Stimulated activated naive CD8-positive, alpha-beta T cell treated with anti-CD3 and anti-CD28 coated beads, Interleukin-15, amount 100 ng/mL, for 72 hours (primary cell): ENCODE measurements around the gene KLHL26.

Experiments used
- ATAC-seq: fragments of 150-1000 bp; cut with Tn5 transposase; 2 replicates; pipeline ENCODE4 v1.10.0; 2021; ENCODE audit warnings: mild to moderate bottlenecking, moderate library complexity
- DNase-seq, 2 donors: peaks; one replicate each; pipeline ENCODE4 v3.0.0; 2021 to 2022
- H3K27ac Mint-ChIP-seq, 2 donors: one replicate each; pipeline ENCODE4 v1.8.0; 2022; ENCODE audit warnings: mild to moderate bottlenecking in 2 of 2, mixed read lengths in 2 of 2, moderate library complexity in 2 of 2
- H3K27me3 Mint-ChIP-seq: one replicate; pipeline ENCODE4 v1.8.0; 2022; ENCODE audit warnings: mixed read lengths
- H3K4me1 Mint-ChIP-seq: one replicate; pipeline ENCODE4 v1.8.0; 2022; ENCODE audit warnings: mild to moderate bottlenecking, mixed read lengths
- H3K4me3 Mint-ChIP-seq, 2 donors: one replicate each; pipeline ENCODE4 v1.8.0; 2022; ENCODE audit warnings: mild to moderate bottlenecking in 2 of 2, mixed read lengths in 2 of 2, moderate library complexity in 1 of 2
- H3K9me3 Mint-ChIP-seq, 2 donors: one replicate each; pipeline ENCODE4 v1.8.0; 2022; ENCODE audit warnings: mixed read lengths in 2 of 2

The KLHL26 gene

DNA sequence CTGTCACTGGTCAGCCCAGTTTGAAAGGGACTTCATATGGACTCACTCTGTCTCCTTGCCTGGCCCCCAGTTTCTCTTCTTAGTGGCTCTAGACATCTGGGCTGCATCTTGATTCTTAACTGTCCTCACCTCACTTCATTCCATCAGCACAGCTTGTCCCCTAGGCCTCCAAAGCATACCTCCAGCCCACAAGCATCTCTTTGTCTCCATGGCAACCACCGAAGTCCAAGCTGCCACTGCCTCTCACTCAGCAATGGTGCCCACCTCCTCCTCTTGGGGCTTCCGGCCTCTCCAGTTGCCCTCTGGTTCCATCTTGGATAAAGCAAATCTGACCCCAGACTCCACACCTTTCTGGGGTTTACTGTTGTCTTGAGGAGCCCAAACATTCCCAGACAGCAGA, 9.9 kb upstream of the KLHL26 start:
- Mint-ChIP-seq H3K4me3 (no peak overlapping the region), H3K4me1 (no peaks in the 10 kb centered on the region), H3K27me3 (peaks cover 10% of the 10 kb centered on the region), H3K9me3 (no peaks in the 10 kb centered on the region), H3K27ac (peak overlapping the region in 1 of 2 donors; percentile 55)
- ATAC-seq: no peak
- no peak for DNase-seq

DNA sequence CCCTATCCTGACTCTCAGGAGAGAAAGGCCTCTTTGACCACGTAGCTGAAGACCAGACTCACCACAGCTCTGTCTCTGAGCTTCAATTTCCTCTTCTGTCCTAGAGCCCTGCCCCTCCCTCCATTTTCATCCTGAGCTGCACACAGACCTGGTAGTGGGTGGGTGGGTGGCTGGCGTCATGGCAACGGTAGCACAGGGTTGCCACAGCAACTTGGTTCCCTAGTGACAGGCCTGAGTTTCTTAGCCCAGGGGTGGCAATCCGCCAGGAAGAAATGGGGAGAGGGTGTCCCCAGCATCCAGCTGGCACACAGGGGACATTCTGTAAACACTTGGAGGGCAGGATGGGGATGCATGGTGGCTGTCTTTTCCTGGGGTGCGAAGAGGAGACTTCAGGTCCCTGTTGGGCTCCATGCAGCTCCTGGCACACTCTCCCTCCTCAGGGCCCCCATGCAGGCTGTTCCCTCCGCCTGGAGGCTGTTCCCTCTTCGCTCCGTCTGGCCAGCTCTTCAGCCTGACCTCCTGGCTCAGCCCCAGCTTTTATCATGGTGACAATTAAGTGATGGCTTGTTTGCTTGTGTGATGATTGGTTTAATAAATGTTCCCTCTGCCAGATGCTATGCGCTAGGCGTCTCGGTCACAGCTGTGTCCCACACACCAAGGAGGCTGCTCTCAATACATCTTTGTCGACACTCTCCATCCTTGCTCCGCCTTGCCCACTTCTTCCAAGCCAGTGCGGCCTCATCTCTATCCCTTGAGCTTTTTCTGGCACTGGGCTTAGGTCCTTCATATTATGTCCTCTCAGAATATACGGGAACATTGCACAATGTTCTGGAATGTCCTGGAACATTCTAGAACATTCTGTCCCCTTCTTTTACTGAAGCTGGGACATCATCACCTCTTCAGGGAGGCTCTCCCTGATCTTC, 7.4 kb upstream of the KLHL26 start:
- Mint-ChIP-seq H3K27me3 (peaks cover 12% of the 10 kb centered on the region), H3K27ac (peak overlapping the region in 1 of 2 donors; percentile 22), H3K4me3 (no peak overlapping the region), H3K4me1 (no peaks in the 10 kb centered on the region), H3K9me3 (no peaks in the 10 kb centered on the region)
- DNase-seq (no peak), ATAC-seq (no peak)

- no peak overlapping the region for H3K27ac Mint-ChIP-seq
- no peak for ATAC-seq
- peaks cover 18% of the 10 kb centered on the region for H3K27me3 Mint-ChIP-seq
Observed at GRCh38 chr19:18633321-18633720, 3.5 kb upstream of the KLHL26 start.

GRCh38 chr19:18634612-18635297, 2.1 kb upstream of the KLHL26 start:
- no peak for ATAC-seq

More at GRCh38 chr19:18633321-18633720, 3.5 kb upstream of the KLHL26 start:
- peaks cover 31% of the 10 kb centered on the region for H3K4me1 Mint-ChIP-seq
- H3K4me3 Mint-ChIP-seq: no peak overlapping the region
- no peaks in the 10 kb centered on the region for H3K9me3 Mint-ChIP-seq
- no peak for DNase-seq

DNA sequence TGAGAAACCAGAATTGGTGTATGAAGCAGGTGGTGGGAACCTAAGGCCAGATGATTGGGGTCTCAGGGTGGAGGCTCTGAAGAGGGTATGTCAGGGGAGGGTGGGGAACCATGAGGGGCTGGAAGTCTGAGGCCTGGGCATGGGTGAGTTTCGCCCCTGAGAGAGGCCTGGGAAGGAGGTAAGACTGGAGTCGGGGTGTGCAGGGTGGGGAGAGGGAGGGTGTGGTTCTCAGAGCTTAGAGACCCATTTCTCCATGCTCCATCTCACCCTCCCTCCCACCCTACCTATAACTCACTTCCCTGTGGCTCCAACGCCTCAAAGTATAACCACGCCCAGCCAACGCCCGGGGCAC, 1.0 kb upstream of the KLHL26 start:
- no peak overlapping the region for H3K27ac Mint-ChIP-seq
- peak overlapping the region; percentile 93 to 96 for H3K4me3 Mint-ChIP-seq
- DNase-seq: no peak
- peaks cover 8% of the 10 kb centered on the region for H3K27me3 Mint-ChIP-seq
- H3K4me1 Mint-ChIP-seq: peaks cover 34% of the 10 kb centered on the region
- no peak for ATAC-seq
- no peaks in the 10 kb centered on the region for H3K9me3 Mint-ChIP-seq

More at GRCh38 chr19:18634612-18635297, 2.1 kb upstream of the KLHL26 start:
- Mint-ChIP-seq H3K27ac (peak overlapping the region in 1 of 2 donors; percentile 77), H3K4me3 (no peak overlapping the region), H3K4me1 (peaks cover 34% of the 10 kb centered on the region), H3K9me3 (no peaks in the 10 kb centered on the region), H3K27me3 (peaks cover 13% of the 10 kb centered on the region)
- no peak for DNase-seq

- Mint-ChIP-seq H3K27me3 (peaks cover 8% of the 10 kb centered on the region), H3K9me3 (no peaks in the 10 kb centered on the region), H3K4me3 (peak overlapping the region; percentile 93 to 96), H3K4me1 (peaks cover 34% of the 10 kb centered on the region), H3K27ac (peak overlapping the region; percentile 94 to 97)
- DNase-seq (peak; percentile 98 to 100), ATAC-seq (peak; percentile 94)
Observed at GRCh38 chr19:18636183-18636968, 452 bp upstream of the KLHL26 start.

DNA sequence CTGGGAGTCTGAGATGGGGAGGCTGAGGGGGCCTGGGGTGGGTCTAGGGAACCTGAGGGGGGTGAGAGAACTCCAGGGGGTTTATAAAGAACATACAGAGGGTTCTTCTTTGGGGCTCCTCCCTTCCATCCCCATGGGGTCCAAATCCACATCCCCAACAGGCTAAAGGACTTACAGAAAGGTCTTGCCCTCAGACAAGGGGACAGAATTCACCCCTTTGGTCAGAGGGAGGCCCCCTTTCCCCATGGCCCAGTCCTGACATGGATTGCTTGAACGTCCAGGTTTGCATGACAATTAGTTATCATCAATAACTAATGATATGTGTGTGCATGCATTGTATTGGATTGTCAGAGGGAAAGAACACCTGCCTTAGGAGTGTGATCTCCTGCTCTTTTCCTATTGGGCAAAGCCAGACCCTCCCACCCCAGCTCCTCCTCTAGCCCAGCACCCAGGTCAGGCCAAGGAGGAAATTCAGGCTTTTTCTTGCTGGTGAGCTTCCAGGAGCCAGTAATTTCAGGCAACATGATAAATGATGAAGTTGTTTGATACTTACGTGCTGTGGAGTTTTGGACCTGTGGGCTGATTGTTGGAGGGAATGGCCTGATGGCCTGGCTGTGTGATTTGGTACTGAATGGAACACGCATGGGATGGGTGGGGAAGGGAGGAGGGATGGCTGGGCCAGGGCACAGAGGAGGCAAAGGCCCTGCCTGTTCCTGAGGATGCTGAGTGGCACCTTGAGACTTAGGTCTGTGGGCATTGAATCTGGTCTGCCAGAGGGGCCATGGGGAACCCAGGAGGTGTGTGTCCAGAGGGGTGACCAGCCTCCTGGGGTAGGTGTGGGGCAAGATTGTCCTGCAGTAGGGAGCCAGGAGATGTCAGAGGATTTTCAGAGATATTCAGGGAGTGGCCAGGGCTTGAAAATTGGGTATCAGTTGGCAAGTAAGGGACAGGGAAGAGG, 1.1 kb downstream of the KLHL26 start:
- Mint-ChIP-seq H3K4me1 (peaks cover 34% of the 10 kb centered on the region), H3K4me3 (peak overlapping the region; percentile 93 to 96), H3K27me3 (peaks cover 8% of the 10 kb centered on the region), H3K27ac (peak overlapping the region; percentile 63 to 94), H3K9me3 (no peaks in the 10 kb centered on the region)
- ATAC-seq: no peak
- no peak for DNase-seq

DNA sequence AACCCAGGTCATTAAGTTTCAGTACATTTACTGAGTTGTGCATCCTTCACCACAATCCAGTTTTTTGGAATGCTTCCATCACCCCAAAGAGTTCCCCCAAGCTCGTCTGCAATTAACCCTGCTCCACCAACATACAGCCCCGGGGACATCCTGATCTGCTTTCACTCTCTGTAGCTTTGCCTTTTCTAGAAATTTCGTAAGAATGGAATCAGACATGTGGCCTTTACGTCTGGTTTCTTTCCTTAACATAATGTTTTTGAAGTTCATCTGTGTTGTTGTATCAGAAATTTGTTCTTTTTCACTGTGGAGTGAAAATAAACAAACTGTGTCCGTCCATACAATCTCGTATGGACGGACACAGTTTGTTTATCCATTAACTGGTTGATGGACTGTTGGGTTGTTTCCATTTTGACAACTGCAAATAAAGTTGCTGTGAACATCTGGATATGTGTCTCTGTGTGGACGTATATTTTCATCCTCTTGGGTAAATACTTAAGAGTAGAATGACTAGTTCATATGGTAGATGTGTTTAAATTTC, 2.9 kb downstream of the KLHL26 start:
- no peak for DNase-seq
- Mint-ChIP-seq H3K4me1 (peaks cover 34% of the 10 kb centered on the region), H3K27me3 (peaks cover 3% of the 10 kb centered on the region), H3K4me3 (no peak overlapping the region), H3K9me3 (no peaks in the 10 kb centered on the region), H3K27ac (no peak overlapping the region)
- ATAC-seq: no peak

DNA sequence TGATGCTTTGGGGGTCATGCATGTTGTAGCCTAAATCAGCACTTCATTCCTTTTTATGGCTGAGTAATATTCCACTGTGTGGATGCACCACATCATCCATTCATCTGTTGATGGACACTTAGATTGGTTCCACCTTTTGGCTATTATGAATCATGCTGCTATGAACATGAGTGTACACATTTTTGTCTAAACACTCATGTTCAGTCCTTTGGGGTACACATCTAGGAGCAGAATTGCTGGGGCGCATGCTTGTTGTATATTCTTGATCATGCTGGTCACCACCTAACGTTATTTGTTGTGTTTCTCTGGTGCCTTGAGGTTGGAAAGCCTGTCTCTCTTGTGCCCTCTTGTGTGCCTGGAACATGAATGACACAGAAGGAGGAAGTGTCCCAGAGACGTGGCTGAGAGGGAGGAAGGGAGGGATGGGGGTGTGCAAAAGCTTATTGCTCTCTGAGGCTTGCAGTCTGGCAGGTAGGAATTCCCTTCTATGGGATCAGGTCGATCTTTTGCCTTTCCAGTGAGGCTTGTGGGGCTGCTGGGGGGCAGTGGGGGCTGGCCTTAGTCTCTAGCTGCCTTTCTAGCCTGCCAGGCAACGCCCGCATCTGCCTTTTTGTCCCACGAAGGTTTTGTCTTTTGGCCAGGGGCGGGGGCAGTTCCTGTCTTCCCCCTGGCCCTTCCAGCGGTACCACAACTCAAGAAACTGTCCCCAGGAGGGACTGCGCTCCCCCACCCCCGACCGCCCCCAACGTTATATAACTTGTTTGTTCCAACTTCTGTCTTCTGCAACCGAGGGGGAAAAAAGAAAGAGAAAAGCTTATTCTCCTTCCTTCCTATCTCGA, 7.6 kb downstream of the KLHL26 start:
- Mint-ChIP-seq H3K4me3 (no peak overlapping the region), H3K4me1 (peaks cover 17% of the 10 kb centered on the region), H3K9me3 (no peaks in the 10 kb centered on the region), H3K27ac (no peak overlapping the region), H3K27me3 (no peaks in the 10 kb centered on the region)
- DNase-seq (no peak), ATAC-seq (no peak)

- ATAC-seq (no peak), DNase-seq (no peak)
- Mint-ChIP-seq H3K4me3 (no peak overlapping the region), H3K4me1 (peaks cover 23% of the 10 kb centered on the region), H3K9me3 (no peaks in the 10 kb centered on the region), H3K27ac (no peak overlapping the region), H3K27me3 (no peaks in the 10 kb centered on the region)
Observed at GRCh38 chr19:18645035-18645511, 8.2 kb downstream of the KLHL26 start.

- Mint-ChIP-seq H3K9me3 (no peaks in the 10 kb centered on the region), H3K4me1 (peaks cover 23% of the 10 kb centered on the region), H3K4me3 (no peak overlapping the region), H3K27ac (no peak overlapping the region), H3K27me3 (no peaks in the 10 kb centered on the region)
- ATAC-seq (no peak), DNase-seq (no peak)
Observed at GRCh38 chr19:18646535-18647370, 9.9 kb downstream of the KLHL26 start.

- Mint-ChIP-seq H3K4me1 (peaks cover 23% of the 10 kb centered on the region), H3K9me3 (no peaks in the 10 kb centered on the region), H3K27ac (no peak overlapping the region), H3K4me3 (no peak overlapping the region), H3K27me3 (no peaks in the 10 kb centered on the region)
- DNase-seq (no peak), ATAC-seq (no peak)
Observed at GRCh38 chr19:18647371-18647767, 10.5 kb downstream of the KLHL26 start.

- H3K9me3 Mint-ChIP-seq: no peaks in the 10 kb centered on the region
- H3K4me3 Mint-ChIP-seq: no peak overlapping the region
- H3K27ac Mint-ChIP-seq: peak overlapping the region in 1 of 2 donors; percentile 84
- no peak for DNase-seq
- H3K4me1 Mint-ChIP-seq: peaks cover 23% of the 10 kb centered on the region
- no peak for ATAC-seq
- H3K27me3 Mint-ChIP-seq: no peaks in the 10 kb centered on the region
Observed at GRCh38 chr19:18647807-18648206, 11.0 kb downstream of the KLHL26 start.
